ENCODE results near the gene ST8SIA4. TPM values are rescaled to one million over a fixed set of nuclear protein-coding genes. Genes with fewer than 3 reads are reported as not detected.

ST8SIA4 gene
- total RNA-seq, 1 experiment from 2014 or later: 2.5 TPM

- no peak for DNase-seq
- no peak overlapping the region for H3K4me3 ChIP-seq (ENCODE audit: insufficient read depth, low read depth, low read length)
- H3K36me3 ChIP-seq (replicated peaks; ENCODE audit: control insufficient read depth, insufficient read depth, low read length): no peaks in the 10 kb centered on the region
- no peaks in the 10 kb centered on the region for H3K27me3 ChIP-seq (ENCODE audit: control insufficient read depth, insufficient read depth, low read length)
Measured at GRCh38 chr5:100854591-100854990, 48.5 kb downstream of the ST8SIA4 start.

GRCh38 chr5:100853582-100853981 is 49.5 kb downstream of the ST8SIA4 start:
- no peak for DNase-seq
- no peaks in the 10 kb centered on the region for H3K27me3 ChIP-seq (ENCODE audit: control insufficient read depth, insufficient read depth, low read length)
- no peaks in the 10 kb centered on the region for H3K36me3 ChIP-seq (replicated peaks; ENCODE audit: control insufficient read depth, insufficient read depth, low read length)

GRCh38 chr5:100852988-100853449 is 50.1 kb downstream of the ST8SIA4 start:
- Histone ChIP-seq H3K36me3 (replicated peaks; ENCODE audit: control insufficient read depth, insufficient read depth, low read length) (no peaks in the 10 kb centered on the region), H3K27me3 (ENCODE audit: control insufficient read depth, insufficient read depth, low read length) (no peaks in the 10 kb centered on the region), H3K4me3 (ENCODE audit: insufficient read depth, low read depth, low read length) (no peak overlapping the region)
- no peak for DNase-seq

More at GRCh38 chr5:100853582-100853981, 49.5 kb downstream of the ST8SIA4 start:
- no peak overlapping the region for H3K4me3 ChIP-seq (ENCODE audit: insufficient read depth, low read depth, low read length)

- Histone ChIP-seq H3K4me3 (ENCODE audit: insufficient read depth, low read depth, low read length) (no peak overlapping the region), H3K36me3 (replicated peaks; ENCODE audit: control insufficient read depth, insufficient read depth, low read length) (no peaks in the 10 kb centered on the region), H3K27me3 (ENCODE audit: control insufficient read depth, insufficient read depth, low read length) (no peaks in the 10 kb centered on the region)
- no peak for DNase-seq
Measured at GRCh38 chr5:100852051-100852450, 51.0 kb downstream of the ST8SIA4 start.

GRCh38 chr5:100846772-100847171 is 56.3 kb downstream of the ST8SIA4 start:
- DNase-seq: no peak
- no peaks in the 10 kb centered on the region for H3K27me3 ChIP-seq (ENCODE audit: control insufficient read depth, insufficient read depth, low read length)
- H3K36me3 ChIP-seq (replicated peaks; ENCODE audit: control insufficient read depth, insufficient read depth, low read length): no peaks in the 10 kb centered on the region
- no peak overlapping the region for H3K4me3 ChIP-seq (ENCODE audit: insufficient read depth, low read depth, low read length)

GRCh38 chr5:100842080-100842479 is 61.0 kb downstream of the ST8SIA4 start:
- H3K36me3 ChIP-seq (replicated peaks; ENCODE audit: control insufficient read depth, insufficient read depth, low read length): no peaks in the 10 kb centered on the region
- H3K27me3 ChIP-seq (ENCODE audit: control insufficient read depth, insufficient read depth, low read length): no peaks in the 10 kb centered on the region
- no peak overlapping the region for H3K4me3 ChIP-seq (ENCODE audit: insufficient read depth, low read depth, low read length)
- DNase-seq: no peak

- Histone ChIP-seq H3K36me3 (replicated peaks; ENCODE audit: control insufficient read depth, insufficient read depth, low read length) (no peaks in the 10 kb centered on the region), H3K27me3 (ENCODE audit: control insufficient read depth, insufficient read depth, low read length) (no peaks in the 10 kb centered on the region), H3K4me3 (ENCODE audit: insufficient read depth, low read depth, low read length) (no peak overlapping the region)
- DNase-seq: no peak
Measured at GRCh38 chr5:100841358-100842076, 61.6 kb downstream of the ST8SIA4 start.

- Histone ChIP-seq H3K4me3 (ENCODE audit: insufficient read depth, low read depth, low read length) (no peak overlapping the region), H3K27me3 (ENCODE audit: control insufficient read depth, insufficient read depth, low read length) (no peaks in the 10 kb centered on the region), H3K36me3 (replicated peaks; ENCODE audit: control insufficient read depth, insufficient read depth, low read length) (no peaks in the 10 kb centered on the region)
- DNase-seq: no peak
Measured at GRCh38 chr5:100840789-100841188, 62.3 kb downstream of the ST8SIA4 start.

GRCh38 chr5:100840370-100840769 is 62.7 kb downstream of the ST8SIA4 start:
- DNase-seq: no peak
- no peak overlapping the region for H3K4me3 ChIP-seq (ENCODE audit: insufficient read depth, low read depth, low read length)
- H3K27me3 ChIP-seq (ENCODE audit: control insufficient read depth, insufficient read depth, low read length): no peaks in the 10 kb centered on the region
- no peaks in the 10 kb centered on the region for H3K36me3 ChIP-seq (replicated peaks; ENCODE audit: control insufficient read depth, insufficient read depth, low read length)

GRCh38 chr5:100838048-100838473 is 65.0 kb downstream of the ST8SIA4 start:
- H3K4me3 ChIP-seq (ENCODE audit: insufficient read depth, low read depth, low read length): no peak overlapping the region
- no peaks in the 10 kb centered on the region for H3K27me3 ChIP-seq (ENCODE audit: control insufficient read depth, insufficient read depth, low read length)
- no peaks in the 10 kb centered on the region for H3K36me3 ChIP-seq (replicated peaks; ENCODE audit: control insufficient read depth, insufficient read depth, low read length)
- no peak for DNase-seq

GRCh38 chr5:100834519-100834918 is 68.6 kb downstream of the ST8SIA4 start:
- no peak for DNase-seq
- no peak overlapping the region for H3K4me3 ChIP-seq (ENCODE audit: insufficient read depth, low read depth, low read length)
- H3K36me3 ChIP-seq (replicated peaks; ENCODE audit: control insufficient read depth, insufficient read depth, low read length): no peaks in the 10 kb centered on the region
- H3K27me3 ChIP-seq (ENCODE audit: control insufficient read depth, insufficient read depth, low read length): no peaks in the 10 kb centered on the region

- no peak overlapping the region for H3K4me3 ChIP-seq (ENCODE audit: insufficient read depth, low read depth, low read length)
- H3K36me3 ChIP-seq (replicated peaks; ENCODE audit: control insufficient read depth, insufficient read depth, low read length): no peaks in the 10 kb centered on the region
- no peak for DNase-seq
- no peaks in the 10 kb centered on the region for H3K27me3 ChIP-seq (ENCODE audit: control insufficient read depth, insufficient read depth, low read length)
Measured at GRCh38 chr5:100832252-100833230, 70.5 kb downstream of the ST8SIA4 start.

GRCh38 chr5:100828898-100829356 is 74.2 kb downstream of the ST8SIA4 start:
- no peak for DNase-seq
- Histone ChIP-seq H3K4me3 (ENCODE audit: insufficient read depth, low read depth, low read length) (no peak overlapping the region), H3K27me3 (ENCODE audit: control insufficient read depth, insufficient read depth, low read length) (no peaks in the 10 kb centered on the region), H3K36me3 (replicated peaks; ENCODE audit: control insufficient read depth, insufficient read depth, low read length) (no peaks in the 10 kb centered on the region)

- no peaks in the 10 kb centered on the region for H3K27me3 ChIP-seq (ENCODE audit: control insufficient read depth, insufficient read depth, low read length)
- DNase-seq: no peak
- no peaks in the 10 kb centered on the region for H3K36me3 ChIP-seq (replicated peaks; ENCODE audit: control insufficient read depth, insufficient read depth, low read length)
- no peak overlapping the region for H3K4me3 ChIP-seq (ENCODE audit: insufficient read depth, low read depth, low read length)
Measured at GRCh38 chr5:100828071-100828897, 74.8 kb downstream of the ST8SIA4 start.

Data from H7 (cell line).